GM18511 (cell line): Measurements from ENCODE around the gene COL1A2.

Experiments
- ATAC-seq: cut with Tn5 transposase; IDR thresholded peaks from one replicate; pipeline ENCODE4 v1.9.1; 2021; ENCODE audit warnings: mild to moderate bottlenecking, moderate library complexity; ENCODE audit not compliant: unreplicated experiment

Gene COL1A2

GRCh38 chr7:94432817-94433216, 38.1 kb downstream of the COL1A2 start:
- no peak for ATAC-seq

- ATAC-seq = no peak
Observed at GRCh38 chr7:94433224-94433623, 38.5 kb downstream of the COL1A2 start.

GRCh38 chr7:94434042-94434441, 39.3 kb downstream of the COL1A2 start:
- no peak for ATAC-seq

- ATAC-seq = peak; percentile 96
Observed at GRCh38 chr7:94436018-94436604, 41.4 kb downstream of the COL1A2 start.

GRCh38 chr7:94436700-94437099, 42.0 kb downstream of the COL1A2 start:
- ATAC-seq = no peak

GRCh38 chr7:94439893-94440381, 45.2 kb downstream of the COL1A2 start:
- ATAC-seq = no peak

- ATAC-seq = no peak
Observed at GRCh38 chr7:94440451-94441039, 45.9 kb downstream of the COL1A2 start.

GRCh38 chr7:94441138-94441537, 46.4 kb downstream of the COL1A2 start:
- no peak for ATAC-seq

- ATAC-seq = no peak
Observed at GRCh38 chr7:94442639-94443038, 47.9 kb downstream of the COL1A2 start.

GRCh38 chr7:94444813-94445212, 50.1 kb downstream of the COL1A2 start:
- no peak for ATAC-seq

GRCh38 chr7:94445696-94446194, 51.0 kb downstream of the COL1A2 start:
- ATAC-seq = no peak

- ATAC-seq = no peak
Observed at GRCh38 chr7:94446308-94446707, 51.6 kb downstream of the COL1A2 start.

- ATAC-seq = peak; percentile 79
Observed at GRCh38 chr7:94449151-94449725, 54.5 kb downstream of the COL1A2 start.

GRCh38 chr7:94450044-94450697, 55.5 kb downstream of the COL1A2 start:
- ATAC-seq = no peak

GRCh38 chr7:94451187-94451586, 56.5 kb downstream of the COL1A2 start:
- no peak for ATAC-seq

- ATAC-seq = no peak
Observed at GRCh38 chr7:94452239-94452638, 57.5 kb downstream of the COL1A2 start.

- no peak for ATAC-seq
Observed at GRCh38 chr7:94453898-94454297, 59.2 kb downstream of the COL1A2 start.

- ATAC-seq = no peak
Observed at GRCh38 chr7:94458041-94458440, 63.3 kb downstream of the COL1A2 start.

- ATAC-seq = no peak
Observed at GRCh38 chr7:94466516-94466915, 71.8 kb downstream of the COL1A2 start.

GRCh38 chr7:94471604-94472003, 76.9 kb downstream of the COL1A2 start:
- no peak for ATAC-seq

GRCh38 chr7:94472608-94473007, 77.9 kb downstream of the COL1A2 start:
- ATAC-seq = no peak
